CD4-positive, alpha-beta T cell treated with Interleukin-15 for 1 hour (primary cell): ENCODE measurements around the gene PIP4P1.

Source experiments
- DNase-seq: peaks from one replicate; pipeline ENCODE4 v3.0.0-alpha.2; 2020

Gene PIP4P1

GRCh38 chr14:20434701-20435581 lies 26.3 kb downstream of the PIP4P1 start:
- DNase-seq = no peak

- no peak for DNase-seq
Observed at GRCh38 chr14:20429801-20430669, 31.2 kb downstream of the PIP4P1 start.

GRCh38 chr14:20428802-20429201 lies 32.4 kb downstream of the PIP4P1 start:
- DNase-seq = no peak

- no peak for DNase-seq
Observed at GRCh38 chr14:20428010-20428365, 33.2 kb downstream of the PIP4P1 start.

GRCh38 chr14:20427231-20428009 lies 33.8 kb downstream of the PIP4P1 start:
- no peak for DNase-seq

GRCh38 chr14:20424851-20425250 lies 36.4 kb downstream of the PIP4P1 start:
- DNase-seq = no peak

GRCh38 chr14:20422886-20423285 lies 38.3 kb downstream of the PIP4P1 start:
- DNase-seq = no peak

GRCh38 chr14:20421267-20421666 lies 40.0 kb downstream of the PIP4P1 start:
- no peak for DNase-seq

GRCh38 chr14:20419419-20419818 lies 41.8 kb downstream of the PIP4P1 start:
- no peak for DNase-seq

GRCh38 chr14:20418501-20418909 lies 42.7 kb downstream of the PIP4P1 start:
- no peak for DNase-seq

GRCh38 chr14:20417250-20418186 lies 43.7 kb downstream of the PIP4P1 start:
- no peak for DNase-seq

- DNase-seq = no peak
Observed at GRCh38 chr14:20416223-20416622, 45.0 kb downstream of the PIP4P1 start.

GRCh38 chr14:20415782-20416206 lies 45.4 kb downstream of the PIP4P1 start:
- DNase-seq = no peak

- DNase-seq = no peak
Observed at GRCh38 chr14:20413744-20414082, 47.5 kb downstream of the PIP4P1 start.

GRCh38 chr14:20412876-20413743 lies 48.1 kb downstream of the PIP4P1 start, which contains the start of gene TEP1:
TEP1 (minus strand) TSS chr14:20413501; CDS start chr14:20408439, 5,062 bp downstream.
- DNase-seq = peak; percentile 68

- DNase-seq = no peak
Observed at GRCh38 chr14:20412411-20412810, 48.8 kb downstream of the PIP4P1 start.

- no peak for DNase-seq
Observed at GRCh38 chr14:20409226-20409625, 52.0 kb downstream of the PIP4P1 start.
